NT2/D1 (cell line): ENCODE data around the gene ELOVL7.

Source experiments
- YY1 ChIP-seq: IDR thresholded peaks from 2 replicates; pipeline ENCODE4 v1.6.1; 2011; ENCODE audit not compliant: insufficient read length, insufficient read depth
- ZNF274 ChIP-seq: IDR thresholded peaks from 2 replicates; pipeline ENCODE4 v1.6.1; 2011; ENCODE audit warnings: mild to moderate bottlenecking, low read depth, low read length

DNA sequence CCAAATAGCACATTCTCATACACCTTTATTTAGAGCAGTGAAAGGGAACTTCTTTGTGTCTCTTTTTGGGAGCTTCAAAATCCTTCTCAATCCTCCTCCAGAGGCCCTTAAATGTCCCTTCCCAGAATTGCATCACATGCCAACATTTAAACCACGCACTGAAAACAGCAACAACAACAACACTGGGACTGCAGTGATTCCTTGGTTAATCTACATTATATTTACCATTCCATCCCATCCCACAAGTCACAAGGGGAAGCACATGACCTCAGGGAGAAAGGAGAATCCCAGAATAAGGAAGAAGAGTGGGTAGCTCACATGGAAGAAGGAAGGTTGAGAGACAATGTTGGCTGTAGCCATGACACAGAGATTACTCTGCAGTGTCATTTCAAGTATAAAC lies 41.1 kb downstream of the ELOVL7 start:
- TF ChIP-seq ZNF274 = no peak
- TF ChIP-seq YY1 = no peak
